Measurements from ENCODE around the gene HNRNPL. TPM values are rescaled to one million over a fixed set of nuclear protein-coding genes. Genes with fewer than 3 reads are reported as not detected.

Gene HNRNPL
- total and polyA plus RNA-seq, 9 of the 15 experiments (the other 6 are each of a cell fraction or from before 2014, with no cell fraction given), result 39.5 to 610 (median 299) TPM

DNA sequence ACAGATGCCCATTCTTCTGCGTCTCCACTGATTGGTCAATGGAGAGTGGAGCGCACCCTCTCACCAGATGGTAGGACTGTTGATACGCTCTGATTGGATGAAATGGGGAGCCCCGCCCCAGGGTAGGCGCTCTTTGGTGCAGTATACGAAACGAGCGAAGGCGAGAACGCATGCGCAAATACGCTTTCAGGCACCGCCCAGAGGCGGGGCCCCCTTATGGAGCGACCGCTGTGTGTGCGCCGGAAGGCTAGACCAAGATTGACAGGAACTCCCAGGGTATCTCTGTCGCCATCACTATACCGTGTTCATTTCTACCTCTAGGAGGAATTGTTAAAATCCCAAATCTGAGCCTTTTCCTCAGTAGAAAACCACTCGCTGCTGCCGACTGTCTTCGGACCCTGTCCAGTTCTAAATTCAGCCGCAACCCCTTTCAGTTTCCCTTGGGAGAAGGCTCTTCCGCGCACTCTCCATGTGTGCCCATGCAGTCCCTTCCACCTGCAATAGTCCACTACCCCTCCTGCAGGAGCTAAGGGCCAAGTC lies 720 bp upstream of the HNRNPL start (continued):
- TF ChIP-seq DDX20 (tag; IDR thresholded peaks at IDR 0.05; ENCODE audit: low read depth) (no peak), PTBP1 (IDR thresholded peaks at IDR 0.05; ENCODE audit: low read depth, low read length) (no peak), STAT5A (IDR thresholded peaks at IDR 0.05; ENCODE audit: borderline replicate concordance, low read length) (no peak), POLR2G (IDR thresholded peaks at IDR 0.05; ENCODE audit: low read depth, low read length) (no peak), BACH1 (tag; IDR thresholded peaks at IDR 0.05) (no peak), RBM25 (IDR thresholded peaks at IDR 0.05; ENCODE audit: low read depth, low read length, severe bottlenecking) (peak; percentile 56), RAD21 (CRISPR knock-in tag; conservative IDR thresholded peaks at IDR 0.05 in 1 of 2, IDR thresholded peaks at IDR 0.05 in 1 of 2) (peak in 1 of 2 experiments; percentile 14; a peak in 2 of 4 replicates), NFIX (CRISPR knock-in tag; IDR thresholded peaks at IDR 0.05; ENCODE audit: low read depth) (no peak), KDM2B (CRISPR knock-in tag; IDR thresholded peaks at IDR 0.05) (no peak), ZNF785 (CRISPR knock-in tag; IDR thresholded peaks at IDR 0.05) (no peak), SAFB (IDR thresholded peaks at IDR 0.05; ENCODE audit: borderline replicate concordance, low read depth, low read length) (no peak), ZNF699 (CRISPR knock-in tag; IDR thresholded peaks at IDR 0.05; ENCODE audit: insufficient replicate concordance) (no peak), DPF2 (IDR thresholded peaks at IDR 0.05) (0 out of 2 replicates have a peak, but pooled peaks have one; percentile 7), POLR3A (IDR thresholded peaks at IDR 0.05; ENCODE audit: borderline replicate concordance, extremely low read depth, insufficient read depth, insufficient read length) (no peak), MTA2 (IDR thresholded peaks at IDR 0.05; ENCODE audit: low read depth) (no peak), CREB1 (IDR thresholded peaks at IDR 0.05) (peak; percentile 92), CREB1 (CRISPR knock-in tag; IDR thresholded peaks at IDR 0.05) (peak; percentile 93), PHB (CRISPR knock-in tag; IDR thresholded peaks at IDR 0.05) (no peak), ETS2 (tag; IDR thresholded peaks at IDR 0.05; ENCODE audit: borderline replicate concordance, poor library complexity, severe bottlenecking) (no peak), RBM17 (IDR thresholded peaks at IDR 0.05; ENCODE audit: borderline replicate concordance, low read depth, low read length) (no peak), ZNF561 (CRISPR knock-in tag; conservative IDR thresholded peaks at IDR 0.05) (no peak)
- TF ChIP-seq, protein P1, sequence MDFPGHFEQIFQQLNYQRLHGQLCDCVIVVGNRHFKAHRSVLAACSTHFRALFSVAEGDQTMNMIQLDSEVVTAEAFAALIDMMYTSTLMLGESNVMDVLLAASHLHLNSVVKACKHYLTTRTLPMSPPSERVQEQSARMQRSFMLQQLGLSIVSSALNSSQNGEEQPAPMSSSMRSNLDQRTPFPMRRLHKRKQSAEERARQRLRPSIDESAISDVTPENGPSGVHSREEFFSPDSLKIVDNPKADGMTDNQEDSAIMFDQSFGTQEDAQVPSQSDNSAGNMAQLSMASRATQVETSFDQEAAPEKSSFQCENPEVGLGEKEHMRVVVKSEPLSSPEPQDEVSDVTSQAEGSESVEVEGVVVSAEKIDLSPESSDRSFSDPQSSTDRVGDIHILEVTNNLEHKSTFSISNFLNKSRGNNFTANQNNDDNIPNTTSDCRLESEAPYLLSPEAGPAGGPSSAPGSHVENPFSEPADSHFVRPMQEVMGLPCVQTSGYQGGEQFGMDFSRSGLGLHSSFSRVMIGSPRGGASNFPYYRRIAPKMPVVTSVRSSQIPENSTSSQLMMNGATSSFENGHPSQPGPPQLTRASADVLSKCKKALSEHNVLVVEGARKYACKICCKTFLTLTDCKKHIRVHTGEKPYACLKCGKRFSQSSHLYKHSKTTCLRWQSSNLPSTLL (IDR thresholded peaks at IDR 0.05), result no peak
- TF ChIP-seq, protein P2, sequence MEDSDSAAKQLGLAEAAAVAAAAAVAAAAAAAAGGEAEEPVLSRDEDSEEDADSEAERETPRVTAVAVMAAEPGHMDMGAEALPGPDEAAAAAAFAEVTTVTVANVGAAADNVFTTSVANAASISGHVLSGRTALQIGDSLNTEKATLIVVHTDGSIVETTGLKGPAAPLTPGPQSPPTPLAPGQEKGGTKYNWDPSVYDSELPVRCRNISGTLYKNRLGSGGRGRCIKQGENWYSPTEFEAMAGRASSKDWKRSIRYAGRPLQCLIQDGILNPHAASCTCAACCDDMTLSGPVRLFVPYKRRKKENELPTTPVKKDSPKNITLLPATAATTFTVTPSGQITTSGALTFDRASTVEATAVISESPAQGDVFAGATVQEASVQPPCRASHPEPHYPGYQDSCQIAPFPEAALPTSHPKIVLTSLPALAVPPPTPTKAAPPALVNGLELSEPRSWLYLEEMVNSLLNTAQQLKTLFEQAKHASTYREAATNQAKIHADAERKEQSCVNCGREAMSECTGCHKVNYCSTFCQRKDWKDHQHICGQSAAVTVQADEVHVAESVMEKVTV (CRISPR knock-in tag; IDR thresholded peaks at IDR 0.05), result no peak
- TF ChIP-seq, protein P3, sequence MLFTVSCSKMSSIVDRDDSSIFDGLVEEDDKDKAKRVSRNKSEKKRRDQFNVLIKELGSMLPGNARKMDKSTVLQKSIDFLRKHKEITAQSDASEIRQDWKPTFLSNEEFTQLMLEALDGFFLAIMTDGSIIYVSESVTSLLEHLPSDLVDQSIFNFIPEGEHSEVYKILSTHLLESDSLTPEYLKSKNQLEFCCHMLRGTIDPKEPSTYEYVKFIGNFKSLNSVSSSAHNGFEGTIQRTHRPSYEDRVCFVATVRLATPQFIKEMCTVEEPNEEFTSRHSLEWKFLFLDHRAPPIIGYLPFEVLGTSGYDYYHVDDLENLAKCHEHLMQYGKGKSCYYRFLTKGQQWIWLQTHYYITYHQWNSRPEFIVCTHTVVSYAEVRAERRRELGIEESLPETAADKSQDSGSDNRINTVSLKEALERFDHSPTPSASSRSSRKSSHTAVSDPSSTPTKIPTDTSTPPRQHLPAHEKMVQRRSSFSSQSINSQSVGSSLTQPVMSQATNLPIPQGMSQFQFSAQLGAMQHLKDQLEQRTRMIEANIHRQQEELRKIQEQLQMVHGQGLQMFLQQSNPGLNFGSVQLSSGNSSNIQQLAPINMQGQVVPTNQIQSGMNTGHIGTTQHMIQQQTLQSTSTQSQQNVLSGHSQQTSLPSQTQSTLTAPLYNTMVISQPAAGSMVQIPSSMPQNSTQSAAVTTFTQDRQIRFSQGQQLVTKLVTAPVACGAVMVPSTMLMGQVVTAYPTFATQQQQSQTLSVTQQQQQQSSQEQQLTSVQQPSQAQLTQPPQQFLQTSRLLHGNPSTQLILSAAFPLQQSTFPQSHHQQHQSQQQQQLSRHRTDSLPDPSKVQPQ (CRISPR knock-in tag; IDR thresholded peaks at IDR 0.05; ENCODE audit: borderline replicate concordance), result no peak
